ENCODE measurements around the gene CYP27B1.

The CYP27B1 gene

GRCh38 chr12:57809425-57809824 is 42.5 kb upstream of the CYP27B1 start:
- H3K9me3 ChIP-seq (ENCODE audit: severe bottlenecking) = no peaks in the 10 kb centered on the region
- H3K36me3 ChIP-seq (ENCODE audit: low read depth) = no peaks in the 10 kb centered on the region
- no peaks in the 10 kb centered on the region for H3K27me3 ChIP-seq (ENCODE audit: insufficient read depth, poor library complexity, severe bottlenecking)
- H3K4me3 ChIP-seq (ENCODE audit: severe bottlenecking) = no peak overlapping the region
- H3K4me1 ChIP-seq (ENCODE audit: insufficient read depth, poor library complexity, severe bottlenecking) = peaks cover 6% of the 10 kb centered on the region
- H3K27ac ChIP-seq (ENCODE audit: poor library complexity, severe bottlenecking) = no peak overlapping the region
- DNase-seq (ENCODE audit: low spot score) (peak; percentile 8), ATAC-seq (ENCODE audit: low read depth) (no peak)
- TF ChIP-seq CTCF (IDR thresholded peaks at IDR 0.05; ENCODE audit: poor library complexity, severe bottlenecking) = no peak

GRCh38 chr12:57808351-57808750 is 41.5 kb upstream of the CYP27B1 start:
- H3K27ac ChIP-seq (ENCODE audit: poor library complexity, severe bottlenecking) = no peak overlapping the region
- no peak for TF ChIP-seq CTCF (IDR thresholded peaks at IDR 0.05; ENCODE audit: poor library complexity, severe bottlenecking)
- peaks cover 6% of the 10 kb centered on the region for H3K4me1 ChIP-seq (ENCODE audit: insufficient read depth, poor library complexity, severe bottlenecking)
- ATAC-seq (ENCODE audit: low read depth) (no peak), DNase-seq (ENCODE audit: low spot score) (peak; percentile 23)
- no peaks in the 10 kb centered on the region for H3K9me3 ChIP-seq (ENCODE audit: severe bottlenecking)
- no peak overlapping the region for H3K4me3 ChIP-seq (ENCODE audit: severe bottlenecking)
- H3K36me3 ChIP-seq (ENCODE audit: low read depth) = no peaks in the 10 kb centered on the region
- H3K27me3 ChIP-seq (ENCODE audit: insufficient read depth, poor library complexity, severe bottlenecking) = no peaks in the 10 kb centered on the region

GRCh38 chr12:57807285-57807684 is 40.4 kb upstream of the CYP27B1 start:
- Histone ChIP-seq H3K4me1 (ENCODE audit: insufficient read depth, poor library complexity, severe bottlenecking) (peaks cover 6% of the 10 kb centered on the region), H3K4me3 (ENCODE audit: severe bottlenecking) (no peak overlapping the region), H3K27me3 (ENCODE audit: insufficient read depth, poor library complexity, severe bottlenecking) (no peaks in the 10 kb centered on the region), H3K27ac (ENCODE audit: poor library complexity, severe bottlenecking) (no peak overlapping the region), H3K36me3 (ENCODE audit: low read depth) (0 out of 2 replicates have a peak, but pooled peaks cover 8% of the 10 kb centered on the region), H3K9me3 (ENCODE audit: severe bottlenecking) (no peaks in the 10 kb centered on the region)
- TF ChIP-seq CTCF (IDR thresholded peaks at IDR 0.05; ENCODE audit: poor library complexity, severe bottlenecking) = no peak
- peak; percentile 59 for DNase-seq (ENCODE audit: low spot score)
- ATAC-seq (ENCODE audit: low read depth) = no peak

GRCh38 chr12:57806677-57807076 is 39.8 kb upstream of the CYP27B1 start:
- ATAC-seq (ENCODE audit: low read depth) = no peak
- Histone ChIP-seq H3K27ac (ENCODE audit: poor library complexity, severe bottlenecking) (no peak overlapping the region), H3K4me1 (ENCODE audit: insufficient read depth, poor library complexity, severe bottlenecking) (peaks cover 6% of the 10 kb centered on the region), H3K9me3 (ENCODE audit: severe bottlenecking) (no peaks in the 10 kb centered on the region), H3K36me3 (ENCODE audit: low read depth) (0 out of 2 replicates have a peak, but pooled peaks cover 8% of the 10 kb centered on the region), H3K4me3 (ENCODE audit: severe bottlenecking) (no peak overlapping the region), H3K27me3 (ENCODE audit: insufficient read depth, poor library complexity, severe bottlenecking) (no peaks in the 10 kb centered on the region)
- peak; percentile 9 for DNase-seq (ENCODE audit: low spot score)
- no peak for TF ChIP-seq CTCF (IDR thresholded peaks at IDR 0.05; ENCODE audit: poor library complexity, severe bottlenecking)

GRCh38 chr12:57803319-57803893 is 36.5 kb upstream of the CYP27B1 start:
- peak; percentile 74 for TF ChIP-seq CTCF (IDR thresholded peaks at IDR 0.05; ENCODE audit: poor library complexity, severe bottlenecking)
- H3K27me3 ChIP-seq (ENCODE audit: insufficient read depth, poor library complexity, severe bottlenecking) = no peaks in the 10 kb centered on the region
- DNase-seq (ENCODE audit: low spot score) (no peak), ATAC-seq (ENCODE audit: low read depth) (peak; percentile 76)
- no peak overlapping the region for H3K27ac ChIP-seq (ENCODE audit: poor library complexity, severe bottlenecking)
- H3K4me1 ChIP-seq (ENCODE audit: insufficient read depth, poor library complexity, severe bottlenecking) = no peaks in the 10 kb centered on the region
- 0 out of 2 replicates have a peak, but pooled peaks cover 13% of the 10 kb centered on the region for H3K36me3 ChIP-seq (ENCODE audit: low read depth)
- no peaks in the 10 kb centered on the region for H3K9me3 ChIP-seq (ENCODE audit: severe bottlenecking)
- no peak overlapping the region for H3K4me3 ChIP-seq (ENCODE audit: severe bottlenecking)

Measured in RWPE2 (cell line).